NOMO-1 (cell line): ENCODE results near the gene DHCR24.

Experiments
- DNase-seq, 2 experiments: peaks; one replicate each; lab custom pipeline; 2025; ENCODE audit not compliant: unreplicated experiment in 2 of 2; lab: John Stamatoyannopoulos, UW

DHCR24 gene

GRCh38 chr1:54848134-54848948 lies 38.7 kb downstream of the DHCR24 start:
- no peak for DNase-seq

GRCh38 chr1:54846716-54847284 lies 40.2 kb downstream of the DHCR24 start:
- no peak for DNase-seq

- no peak for DNase-seq
These were observed 40.7 kb downstream of the DHCR24 start for GRCh38 chr1:54846301-54846700.

GRCh38 chr1:54845772-54846171 lies 41.2 kb downstream of the DHCR24 start:
- no peak for DNase-seq

GRCh38 chr1:54844564-54844963 lies 42.4 kb downstream of the DHCR24 start:
- DNase-seq, result no peak

GRCh38 chr1:54843449-54843848 lies 43.5 kb downstream of the DHCR24 start:
- no peak for DNase-seq

- no peak for DNase-seq
These were observed 44.0 kb downstream of the DHCR24 start for GRCh38 chr1:54842963-54843362.

GRCh38 chr1:54842206-54842915 lies 44.6 kb downstream of the DHCR24 start:
- no peak for DNase-seq

- DNase-seq, result no peak
These were observed 47.2 kb downstream of the DHCR24 start for GRCh38 chr1:54839824-54840223.

GRCh38 chr1:54838565-54839180 lies 48.3 kb downstream of the DHCR24 start:
- DNase-seq, result no peak

- DNase-seq, result no peak
These were observed 49.8 kb downstream of the DHCR24 start for GRCh38 chr1:54837002-54837853.

- DNase-seq, result no peak
These were observed 50.4 kb downstream of the DHCR24 start for GRCh38 chr1:54836594-54836993.

GRCh38 chr1:54835970-54836369 lies 51.0 kb downstream of the DHCR24 start:
- DNase-seq, result no peak

- DNase-seq, result no peak
These were observed 51.7 kb downstream of the DHCR24 start for GRCh38 chr1:54835131-54835898.

GRCh38 chr1:54834007-54834541 lies 52.9 kb downstream of the DHCR24 start:
- no peak for DNase-seq

- DNase-seq, result no peak
These were observed 53.9 kb downstream of the DHCR24 start for GRCh38 chr1:54833121-54833520.

- DNase-seq, result no peak
These were observed 60.7 kb downstream of the DHCR24 start for GRCh38 chr1:54826226-54826816.

GRCh38 chr1:54825696-54826095 lies 61.3 kb downstream of the DHCR24 start:
- DNase-seq, result no peak

- no peak for DNase-seq
These were observed 63.3 kb downstream of the DHCR24 start for GRCh38 chr1:54823670-54824069.
